K562 (cell line): ENCODE results near the gene TBX3. TPM values are rescaled to one million over a fixed set of nuclear protein-coding genes. Genes with fewer than 3 reads are reported as not detected.

ENCODE experiments used
- ATAC-seq: fragments of 200-7000 bp; cut with Tn5 transposase; 3 replicates; pipeline ENCODE4 v1.9.1; 2020; ENCODE audit warnings: moderate library complexity
- BruUV-seq: library from RNA; stranded (reverse); fragments of 400-500 nt; replicated peaks from 2 replicates; lab custom pipeline; 2021; lab: Mats Ljungman, UMichigan
- CTCF ChIA-PET: fragments of 300-600 bp; formaldehyde crosslinking; extraction: SDS; loops from one replicate; lab custom pipeline; 2021; ENCODE audit warnings: low intra/inter-chr PET ratio; lab: Yijun Ruan, JAX
- POLR2A ChIA-PET: fragments of 300-600, 350-650 bp; sonication (Branson Sonifier 250); formaldehyde crosslinking; extraction: SDS; loops from one replicate; lab custom pipeline; 2021; ENCODE audit warnings: antibody characterized with exemption, inconsistent platforms; lab: Yijun Ruan, JAX
- DNase-seq, 4 experiments: peaks; one replicate each; pipeline versions ENCODE4 v3.0.0 to v3.0.0-alpha.2; 2011 to 2018; ENCODE audit warnings: low spot score in 3 of 4, mixed read lengths in 3 of 4; ENCODE audit errors: extremely low read depth in 1 of 4
- FAIRE-seq: peaks from 2 replicates; lab custom pipeline; 2011; peaks lifted over from hg19 to GRCh38; lab: Jason Lieb, UNC
- H2AFZ ChIP-seq: 2 replicates; pipeline ENCODE4 v1.6.0; 2011; ENCODE audit warnings: low read depth, low read length, control low read depth, inconsistent platforms
- H3K27ac ChIP-seq: fragments of 200-600 bp; 3 replicates; pipeline ENCODE4 v1.8.0; 2011; ENCODE audit warnings: low read depth, mild to moderate bottlenecking, control low read depth, inconsistent platforms, low read length, moderate library complexity, mixed read lengths; ENCODE audit errors: extremely low read depth
- H3K27me3 ChIP-seq, 2 experiments: fragments of 300-600 bp in 1 of 2; 2 replicates in 1 of 2; 3 replicates in 1 of 2; pipeline versions ENCODE4 v1.6.0 to v1.8.0; 2011; ENCODE audit warnings: inconsistent platforms in 2 of 2, low read length in 2 of 2, mild to moderate bottlenecking in 1 of 2, mixed read lengths in 1 of 2, moderate library complexity in 1 of 2; ENCODE audit not compliant: control insufficient read depth in 2 of 2, insufficient read depth in 2 of 2
- H3K36me3 ChIP-seq: fragments of 300-600 bp; 3 replicates; pipeline ENCODE4 v1.8.0; 2011; ENCODE audit warnings: mild to moderate bottlenecking, low read length, inconsistent platforms; ENCODE audit not compliant: control insufficient read depth, insufficient read depth
- H3K4me1 ChIP-seq, 2 experiments: fragments of 200-600 bp in 1 of 2; replicated peaks in 1 of 2; 2 replicates in 1 of 2; 3 replicates in 1 of 2; pipeline versions ENCODE4 v1.5.1 to v1.8.0; 2011; ENCODE audit warnings: inconsistent platforms in 2 of 2, low read length in 2 of 2, mild to moderate bottlenecking in 1 of 2, mixed read lengths in 1 of 2, moderate library complexity in 1 of 2; ENCODE audit not compliant: control insufficient read depth in 2 of 2, insufficient read depth in 2 of 2
- H3K4me2 ChIP-seq: 2 replicates; pipeline ENCODE4 v1.6.1; 2011; ENCODE audit warnings: low read length, control low read depth, inconsistent platforms, mixed read lengths; ENCODE audit not compliant: insufficient read depth
- H3K4me3 ChIP-seq: fragments of 200-600 bp; sonication (generic), shearing (Covaris generic); 2 replicates; pipeline ENCODE4 v1.5.1; 2016; ENCODE audit warnings: control low read depth, inconsistent platforms
- H3K79me2 ChIP-seq: fragments of 200-600 bp; 3 replicates; pipeline ENCODE4 v1.8.0; 2011; ENCODE audit warnings: low read length, inconsistent platforms; ENCODE audit not compliant: control insufficient read depth, insufficient read depth
- H3K9ac ChIP-seq, 2 experiments: 2 replicates each; pipeline versions ENCODE4 v1.6.0 to v1.6.1; 2011; ENCODE audit warnings: low read depth in 2 of 2, low read length in 2 of 2, control low read depth in 1 of 2, inconsistent platforms in 1 of 2, mild to moderate bottlenecking in 1 of 2, mixed read lengths in 1 of 2; ENCODE audit not compliant: insufficient read depth in 1 of 2
- H3K9me1 ChIP-seq: one replicate; pipeline ENCODE4 v1.6.0; 2011; ENCODE audit warnings: inconsistent platforms, mild to moderate bottlenecking, low read length, moderate library complexity; ENCODE audit not compliant: control insufficient read depth, insufficient read depth
- H3K9me3 ChIP-seq: replicated peaks from 2 replicates; pipeline ENCODE4 v1.5.1; 2011; ENCODE audit warnings: low read depth, low read length, inconsistent platforms; ENCODE audit not compliant: control insufficient read depth, insufficient read depth
- H4K20me1 ChIP-seq: replicated peaks from 2 replicates; pipeline ENCODE4 v1.6.1; 2011; ENCODE audit warnings: low read length, inconsistent platforms, mixed read lengths; ENCODE audit not compliant: control insufficient read depth, insufficient read depth
- ARID1B ChIP-seq: fragments of 450-650 bp; IDR thresholded peaks from 2 replicates; pipeline ENCODE4 v1.6.1; 2016; ENCODE audit warnings: antibody characterized with exemption, mild to moderate bottlenecking, inconsistent platforms
- BCOR ChIP-seq: fragments of 450-650 bp; IDR thresholded peaks from 2 replicates; pipeline ENCODE4 v1.6.1; 2016
- CXXC5 ChIP-seq: fragments of 250-450 bp; sonication (Bioruptor Pico); IDR thresholded peaks from 2 replicates; pipeline ENCODE4 v1.8.0; 2022; ENCODE audit warnings: inconsistent platforms, mild to moderate bottlenecking, moderate library complexity
- DDX20 ChIP-seq: fragments of 450-650 bp; IDR thresholded peaks from 2 replicates; pipeline ENCODE4 v1.6.1; 2016; ENCODE audit warnings: missing genetic modification characterization, low read depth, mild to moderate bottlenecking, missing compliant biosample characterization, moderate library complexity
- E2F8 ChIP-seq: fragments of 450-650 bp; IDR thresholded peaks from 2 replicates; pipeline ENCODE4 v1.7.1; 2018; ENCODE audit warnings: mild to moderate bottlenecking, low read depth; ENCODE audit not compliant: partially characterized antibody
- HOXB6 ChIP-seq: fragments of 250-450 bp; sonication (Bioruptor Pico); IDR thresholded peaks from 2 replicates; pipeline ENCODE4 v1.5.1; 2022; ENCODE audit warnings: mild to moderate bottlenecking, borderline replicate concordance
- KAT7 ChIP-seq: sonication (generic); formaldehyde crosslinking; IDR thresholded peaks from 2 replicates; pipeline ENCODE4 v1.8.0; 2022; ENCODE audit warnings: missing genetic modification reagents, mild to moderate bottlenecking, borderline replicate concordance
- MIER1 ChIP-seq: fragments of 450-650 bp; IDR thresholded peaks from 2 replicates; pipeline ENCODE4 v1.6.1; 2016; ENCODE audit warnings: antibody characterized with exemption, mild to moderate bottlenecking, low read depth
- RBM25 ChIP-seq: fragments of 200-400 bp; formaldehyde crosslinking; IDR thresholded peaks from 2 replicates; pipeline ENCODE4 v1.6.1; 2018; ENCODE audit warnings: low read length, low read depth, moderate library complexity; ENCODE audit not compliant: severe bottlenecking
- SMAD1 ChIP-seq: fragments of 150-350 bp; IDR thresholded peaks from 2 replicates; pipeline ENCODE4 v1.6.1; 2014; ENCODE audit warnings: low read length, low read depth; ENCODE audit not compliant: partially characterized antibody
- SMARCC2 ChIP-seq: fragments of 450-650 bp; IDR thresholded peaks from 2 replicates; pipeline ENCODE4 v1.6.1; 2017; ENCODE audit warnings: antibody characterized with exemption, moderate library complexity, mild to moderate bottlenecking, low read depth
- ZC3H4 ChIP-seq: sonication (generic); formaldehyde crosslinking; IDR thresholded peaks from 2 replicates; pipeline ENCODE4 v1.9.0; 2021; ENCODE audit warnings: missing genetic modification reagents, borderline replicate concordance
- ZFP36 ChIP-seq: fragments of 150-350 bp; IDR thresholded peaks from 2 replicates; pipeline ENCODE4 v1.6.1; 2018; ENCODE audit warnings: low read length, low read depth; ENCODE audit not compliant: partially characterized antibody
- WGBS: fragments of 100-300 bp; shearing (Covaris generic); methylation state at CpG from one replicate; pipeline ENCODE4 v1.1.6; 2016; ENCODE audit warnings: low coverage, mixed read lengths; ENCODE audit not compliant: insufficient coverage; ENCODE audit errors: missing lambda C conversion rate; 5-methylcytosine and 5-hydroxymethylcytosine counted together
- in situ Hi-C: fragments of 300-500 bp; cut with MboI; formaldehyde crosslinking; loops from 4 replicates; pipeline ENCODE4 v1.15.0; 2018; ENCODE audit warnings: inconsistent platforms, mixed read lengths
- intact Hi-C: fragments of 100-400 bp; cut with micrococcal nuclease; formaldehyde crosslinking; loops from 2 replicates; pipeline ENCODE4 v1.14.2; 2022
- polyA plus RNA-seq, 8 experiments: library from polyadenylated mRNA; depleted of rRNA in 4 of 8; stranded (reverse) in 5 of 8; unstranded in 3 of 8; fragments of >200 nt; fragmentation: Nextera tagmentation in 2 of 8; fragmentation: Illumina TruSeq in 1 of 8; extraction: Ambion mirVana in 2 of 8; extraction: Trizol in 1 of 8; gene quantifications; 2 replicates each; pipeline versions ENCODE4 v1.2.1 to v1.2.3, GENCODE V29; 2011 to 2014; ENCODE audit warnings: inconsistent platforms in 1 of 8, missing spikeins in 1 of 8
- total RNA-seq, 7 experiments: library from RNA; depleted of rRNA in 6 of 7; stranded (reverse); fragments of >200 nt in 6 of 7; fragmentation: Illumina TruSeq in 2 of 7; extraction: Trizol in 2 of 7; gene quantifications; 2 replicates each; pipeline versions ENCODE4 v1.2.1 to v1.2.3, GENCODE V29; 2011 to 2021; ENCODE audit warnings: low replicate concordance in 1 of 7

Gene TBX3
- total and polyA plus RNA-seq, 9 of the 15 experiments (the other 6 are each of a cell fraction or from before 2014, with no cell fraction given): 0.03 to 0.60 (median 0.19) TPM

- Histone ChIP-seq H3K27ac (no peak overlapping the region), H3K4me1 (peaks cover 0 to 5% of the 10 kb centered on the region in 2 experiments; a peak in 1 of 5 replicates), H3K4me2 (no peak overlapping the region), H3K27me3 (peaks cover 18 to 48% of the 10 kb centered on the region in 2 experiments), H3K9me1 (no peaks in the 10 kb centered on the region), H3K9me3 (no peaks in the 10 kb centered on the region), H4K20me1 (no peaks in the 10 kb centered on the region; the same call in 1 of the 2 replicates), H3K36me3 (no peaks in the 10 kb centered on the region), H2AFZ (no peak overlapping the region), H3K4me3 (no peak overlapping the region), H3K9ac (no peak overlapping the region), H3K79me2 (no peaks in the 10 kb centered on the region)
- FAIRE-seq: no peak
- ChIA-PET POLR2A (interaction anchor here (0.6 kb wide), 1 partner anchor 176 kb away, joined by 3 read pairs; no protein-coding TSS in a partner anchor), CTCF (no interaction called here)
- BruUV-seq: no TSS peak
- 5% methylated on average over 7 of the region's 10 CpGs for WGBS
- peak; percentile 37 for TF ChIP-seq ZFP36
- peak; percentile 19 for TF ChIP-seq RBM25
- 0 out of 2 replicates have a peak, but pooled peaks have one; percentile 16 for TF ChIP-seq BCOR
- no peak for TF ChIP-seq SMAD1
- in situ Hi-C loops (no loop called here), intact Hi-C loops (no loop called here)
- no peak for DNase-seq
- no peak for ATAC-seq
Measured at GRCh38 chr12:114673169-114673833, 10.7 kb downstream of the TBX3 start.

GRCh38 chr12:114672817-114673168 is 11.2 kb downstream of the TBX3 start:
- Histone ChIP-seq H3K36me3 (no peaks in the 10 kb centered on the region), H3K9me1 (no peaks in the 10 kb centered on the region), H3K9me3 (no peaks in the 10 kb centered on the region), H2AFZ (no peak overlapping the region), H3K4me1 (peaks cover 0 to 10% of the 10 kb centered on the region in 2 experiments; a peak in 1 of 5 replicates), H3K9ac (no peak overlapping the region), H3K4me2 (no peak overlapping the region), H4K20me1 (no peaks in the 10 kb centered on the region; the same call in 1 of the 2 replicates), H3K79me2 (no peaks in the 10 kb centered on the region), H3K4me3 (no peak overlapping the region), H3K27ac (no peak overlapping the region), H3K27me3 (peaks cover 18 to 50% of the 10 kb centered on the region in 2 experiments)
- no peak for FAIRE-seq
- ChIA-PET POLR2A (interaction anchor here (0.6 kb wide), 1 partner anchor 177 kb away, joined by 3 read pairs; no protein-coding TSS in a partner anchor), CTCF (no interaction called here)
- DNase-seq: no peak
- TF ChIP-seq ZC3H4 (CRISPR knock-in tag): no peak
- TF ChIP-seq CXXC5: no peak
- TF ChIP-seq MIER1: no peak
- TF ChIP-seq DDX20: no peak
- no peak for TF ChIP-seq ARID1B
- no peak for TF ChIP-seq SMARCC2
- no peak for TF ChIP-seq HOXB6
- no peak for TF ChIP-seq KAT7 (CRISPR knock-in tag)
- no peak for TF ChIP-seq E2F8
- ATAC-seq: no peak
- intact Hi-C loops (no loop called here), in situ Hi-C loops (no loop called here)
- no TSS peak for BruUV-seq
- WGBS: 0% methylated on average over 4 of the region's 4 CpGs
